SK-N-SH treated with all-trans-retinoic acid at 6 μM for 48 hours (cell line): ENCODE data around the gene LRRC7.

ENCODE experiments used
- CREB5 ChIP-seq: fragments of 250-450 bp; sonication (Bioruptor Pico); IDR thresholded peaks from 2 replicates; pipeline ENCODE4 v1.5.1; 2020; ENCODE audit warnings: low read depth, mild to moderate bottlenecking, moderate library complexity
- ESRRG ChIP-seq: fragments of 250-450 bp; sonication (Bioruptor Pico); IDR thresholded peaks from 2 replicates; pipeline ENCODE4 v1.6.1; 2021; ENCODE audit warnings: mild to moderate bottlenecking
- PATZ1 ChIP-seq: fragments of 250-450 bp; sonication (Bioruptor Pico); IDR thresholded peaks from 2 replicates; pipeline ENCODE4 v1.8.0; 2020; ENCODE audit warnings: mild to moderate bottlenecking, moderate library complexity, borderline replicate concordance
- POU6F1 ChIP-seq: fragments of 250-450 bp; sonication (Bioruptor Pico); IDR thresholded peaks from 2 replicates; pipeline ENCODE4 v1.8.0; 2021; ENCODE audit warnings: low read depth, mild to moderate bottlenecking, moderate library complexity, borderline replicate concordance
- TSHZ2 ChIP-seq: fragments of 250-450 bp; sonication (Bioruptor Pico); IDR thresholded peaks from 2 replicates; pipeline ENCODE4 v1.5.0; 2020; ENCODE audit warnings: mild to moderate bottlenecking, moderate library complexity
- ZFP3 ChIP-seq: fragments of 250-450 bp; sonication (Bioruptor Pico); IDR thresholded peaks from 2 replicates; pipeline ENCODE4 v1.5.0; 2020; ENCODE audit warnings: mild to moderate bottlenecking, moderate library complexity
- ZNF565 ChIP-seq: fragments of 450-650 bp; formaldehyde crosslinking; conservative IDR thresholded peaks from 2 replicates; pipeline ENCODE4 v1.5.0; 2020; ENCODE audit warnings: low read depth, mild to moderate bottlenecking, moderate library complexity

GRCh38 chr1:69523461-69523860, 44.3 kb upstream of the LRRC7 start:
- TF ChIP-seq CREB5 (CRISPR knock-in tag) (no peak), ZNF565 (no peak), PATZ1 (CRISPR knock-in tag) (no peak), POU6F1 (no peak), ZFP3 (CRISPR knock-in tag) (no peak), TSHZ2 (CRISPR knock-in tag) (no peak), ESRRG (CRISPR knock-in tag) (no peak)
